ENCODE measurements around the gene PRR20E. TPM values are rescaled to one million over a fixed set of nuclear protein-coding genes. Genes with fewer than 3 reads are reported as not detected.
A peak's percentile ranks its signal among the peaks of the same experiment; 100 is the strongest.
"Not testable (repeated sequence)": the region's sequence is repeated elsewhere in the genome, so short reads cannot be mapped to it uniquely, and the experiment has no call there.

PRR20E gene
- total RNA-seq (2014; rRNA removed; shearing (Covaris generic)) (not detected in 2 replicates), polyA plus RNA-seq (2016; fragmentation: Nextera tagmentation; extraction: Ambion mirVana) (not detected in 2 replicates)
- long read RNA-seq, result 0 reads

DNA sequence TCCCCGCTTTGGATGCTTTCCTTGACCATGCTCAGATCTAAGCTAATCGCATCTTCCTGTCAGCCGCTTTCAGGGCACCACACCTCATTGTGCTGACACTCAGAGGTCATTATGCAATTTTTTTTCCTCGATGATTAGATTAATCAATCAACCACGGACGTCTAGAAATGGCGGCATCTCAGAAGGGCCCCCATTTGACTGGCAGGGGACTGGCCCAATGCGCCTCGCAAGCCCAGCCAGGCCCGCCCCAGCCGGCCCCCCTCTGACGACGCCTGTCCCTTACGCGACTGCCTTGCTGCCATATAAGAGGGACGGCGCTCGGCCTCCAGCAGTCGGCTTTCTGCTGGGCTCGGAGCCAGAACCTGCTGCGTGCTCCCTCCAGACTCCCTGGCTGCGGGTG lies at the start of gene PRR20E:
Gene PRR20E (plus strand): TSS at position 301 of the 400 bp plus-strand sequence. CDS start 387 bp downstream, outside the sequence.
- H3K79me2 ChIP-seq (replicated peaks; ENCODE audit: insufficient read depth); H3K27me3 ChIP-seq (ENCODE audit: insufficient read depth); H3K4me1 Mint-ChIP-seq: not testable (repeated sequence)

DNA sequence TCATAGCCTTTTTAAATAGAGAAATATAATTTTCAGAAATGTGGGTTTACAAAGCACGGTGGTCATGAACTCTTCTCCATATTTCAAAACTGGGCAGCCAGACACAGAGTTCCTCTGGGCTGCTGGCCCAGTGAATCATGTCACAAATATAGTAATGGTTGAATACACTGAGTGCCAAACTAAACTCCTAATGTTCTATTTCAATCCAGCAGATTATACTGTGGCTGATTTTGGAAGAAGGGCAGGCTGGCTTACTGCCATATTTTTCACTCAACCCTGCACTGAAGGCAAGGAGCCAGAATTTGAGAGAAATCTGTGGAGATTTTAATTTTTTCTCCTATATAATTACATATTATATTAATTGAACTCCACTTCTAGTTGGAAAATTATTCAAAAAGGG lies 43.3 kb upstream of the PRR20E start:
- no peaks in the 10 kb centered on the region for H3K27me3 Mint-ChIP-seq (ENCODE audit: insufficient read depth, low read depth, poor library complexity)
- H3K36me3 ChIP-seq (ENCODE audit: insufficient read depth), result no peaks in the 10 kb centered on the region

More for the DNA sequence above, at the start of gene PRR20E:
- H3K4me3 Mint-ChIP-seq; H3F3A ChIP-seq (replicated peaks; ENCODE audit: low read depth); H3K36me3 Mint-ChIP-seq (ENCODE audit: low read depth); H3K4me1 ChIP-seq (ENCODE audit: insufficient read depth); H3K27me3 Mint-ChIP-seq (ENCODE audit: insufficient read depth, low read depth, poor library complexity); H3K27ac Mint-ChIP-seq; H3K4me3 ChIP-seq; DNase-seq (ENCODE audit: low spot score); H3K36me3 ChIP-seq (ENCODE audit: insufficient read depth); ATAC-seq; H3K9me2 ChIP-seq (ENCODE audit: insufficient read depth); H3K9me3 Mint-ChIP-seq; H3K4me2 ChIP-seq; H4K20me1 ChIP-seq (replicated peaks; ENCODE audit: insufficient read depth); H3K27ac ChIP-seq (ENCODE audit: low read depth); H2AFZ ChIP-seq: not testable (repeated sequence)

DNA sequence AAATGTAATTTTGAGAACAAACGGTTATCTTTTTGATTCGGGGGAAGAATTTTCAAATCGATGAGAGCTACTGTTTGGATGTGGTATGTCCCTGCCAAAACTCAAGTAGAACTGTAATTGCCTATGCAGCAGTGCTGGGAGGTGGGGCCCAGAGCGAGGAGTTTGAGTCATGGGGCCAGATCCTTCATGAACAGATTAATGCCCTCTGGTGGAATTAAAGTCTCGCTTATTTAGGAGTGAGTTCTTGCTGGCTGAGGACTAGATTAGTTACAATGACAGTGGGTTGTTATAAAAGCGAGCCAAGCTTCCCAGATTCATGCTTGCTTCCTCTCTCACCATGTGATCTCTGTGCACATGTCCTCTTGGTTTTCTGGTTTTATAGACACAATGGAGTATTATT lies 38.1 kb upstream of the PRR20E start:
- TF ChIP-seq, protein P1, sequence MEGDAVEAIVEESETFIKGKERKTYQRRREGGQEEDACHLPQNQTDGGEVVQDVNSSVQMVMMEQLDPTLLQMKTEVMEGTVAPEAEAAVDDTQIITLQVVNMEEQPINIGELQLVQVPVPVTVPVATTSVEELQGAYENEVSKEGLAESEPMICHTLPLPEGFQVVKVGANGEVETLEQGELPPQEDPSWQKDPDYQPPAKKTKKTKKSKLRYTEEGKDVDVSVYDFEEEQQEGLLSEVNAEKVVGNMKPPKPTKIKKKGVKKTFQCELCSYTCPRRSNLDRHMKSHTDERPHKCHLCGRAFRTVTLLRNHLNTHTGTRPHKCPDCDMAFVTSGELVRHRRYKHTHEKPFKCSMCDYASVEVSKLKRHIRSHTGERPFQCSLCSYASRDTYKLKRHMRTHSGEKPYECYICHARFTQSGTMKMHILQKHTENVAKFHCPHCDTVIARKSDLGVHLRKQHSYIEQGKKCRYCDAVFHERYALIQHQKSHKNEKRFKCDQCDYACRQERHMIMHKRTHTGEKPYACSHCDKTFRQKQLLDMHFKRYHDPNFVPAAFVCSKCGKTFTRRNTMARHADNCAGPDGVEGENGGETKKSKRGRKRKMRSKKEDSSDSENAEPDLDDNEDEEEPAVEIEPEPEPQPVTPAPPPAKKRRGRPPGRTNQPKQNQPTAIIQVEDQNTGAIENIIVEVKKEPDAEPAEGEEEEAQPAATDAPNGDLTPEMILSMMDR (conservative IDR thresholded peaks at IDR 0.05; ENCODE audit: low read depth in 2 of 2), result peak; percentile 31 to 42
- no peak for TF ChIP-seq EZH2phosphoT487 (IDR thresholded peaks at IDR 0.05; ENCODE audit: unreplicated experiment)
- TF ChIP-seq, protein P2, sequence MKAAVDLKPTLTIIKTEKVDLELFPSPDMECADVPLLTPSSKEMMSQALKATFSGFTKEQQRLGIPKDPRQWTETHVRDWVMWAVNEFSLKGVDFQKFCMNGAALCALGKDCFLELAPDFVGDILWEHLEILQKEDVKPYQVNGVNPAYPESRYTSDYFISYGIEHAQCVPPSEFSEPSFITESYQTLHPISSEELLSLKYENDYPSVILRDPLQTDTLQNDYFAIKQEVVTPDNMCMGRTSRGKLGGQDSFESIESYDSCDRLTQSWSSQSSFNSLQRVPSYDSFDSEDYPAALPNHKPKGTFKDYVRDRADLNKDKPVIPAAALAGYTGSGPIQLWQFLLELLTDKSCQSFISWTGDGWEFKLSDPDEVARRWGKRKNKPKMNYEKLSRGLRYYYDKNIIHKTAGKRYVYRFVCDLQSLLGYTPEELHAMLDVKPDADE (IDR thresholded peaks at IDR 0.05), result no peak
- TF ChIP-seq EZH2 (IDR thresholded peaks at IDR 0.05; ENCODE audit: low read depth, unreplicated experiment), result no peak
- no peak for TF ChIP-seq ZNF114 (CRISPR knock-in tag; IDR thresholded peaks at IDR 0.05)
- TF ChIP-seq POLR2AphosphoS5 (IDR thresholded peaks at IDR 0.05; ENCODE audit: low read depth), result no peak
- TF ChIP-seq NANOG (IDR thresholded peaks at IDR 0.05; ENCODE audit: borderline replicate concordance), result no peak
- H2AFZ ChIP-seq, result no peak overlapping the region
- Mint-ChIP-seq H3K4me1 (no peaks in the 10 kb centered on the region), H3K27me3 (ENCODE audit: insufficient read depth, low read depth, poor library complexity) (no peaks in the 10 kb centered on the region), H3K27ac (no peak overlapping the region), H3K4me3 (no peak overlapping the region), H3K9me3 (no peaks in the 10 kb centered on the region), H3K36me3 (ENCODE audit: low read depth) (no peaks in the 10 kb centered on the region)
- H3K4me1 ChIP-seq (ENCODE audit: insufficient read depth), result no peaks in the 10 kb centered on the region
- no peaks in the 10 kb centered on the region for H3K27me3 ChIP-seq (ENCODE audit: insufficient read depth)
- H3K9me2 ChIP-seq (ENCODE audit: insufficient read depth), result no peaks in the 10 kb centered on the region
- no peak overlapping the region for H3K27ac ChIP-seq (ENCODE audit: low read depth)
- no peaks in the 10 kb centered on the region for H4K20me1 ChIP-seq (replicated peaks; ENCODE audit: insufficient read depth)
- H3K79me2 ChIP-seq (replicated peaks; ENCODE audit: insufficient read depth), result no peaks in the 10 kb centered on the region
- ATAC-seq (peak; percentile 77), DNase-seq (ENCODE audit: low spot score) (peak; percentile 67)
- no peaks in the 10 kb centered on the region for H3F3A ChIP-seq (replicated peaks; ENCODE audit: low read depth)
- no peaks in the 10 kb centered on the region for H3K36me3 ChIP-seq (ENCODE audit: insufficient read depth)
- no peak overlapping the region for H3K4me2 ChIP-seq
- H3K4me3 ChIP-seq, result no peak overlapping the region

More for the DNA sequence above, 43.3 kb upstream of the PRR20E start:
- H2AFZ ChIP-seq, result no peak overlapping the region
- H3K27me3 ChIP-seq (ENCODE audit: insufficient read depth), result no peaks in the 10 kb centered on the region
- no peak overlapping the region for H3K4me3 ChIP-seq
- no peak overlapping the region for H3K4me2 ChIP-seq
- H3K9me2 ChIP-seq (ENCODE audit: insufficient read depth), result no peaks in the 10 kb centered on the region
- Mint-ChIP-seq H3K4me3 (no peak overlapping the region), H3K36me3 (ENCODE audit: low read depth) (no peaks in the 10 kb centered on the region), H3K4me1 (no peaks in the 10 kb centered on the region), H3K9me3 (no peaks in the 10 kb centered on the region), H3K27ac (no peak overlapping the region)
- H4K20me1 ChIP-seq (replicated peaks; ENCODE audit: insufficient read depth), result no peaks in the 10 kb centered on the region
- H3F3A ChIP-seq (replicated peaks; ENCODE audit: low read depth), result no peaks in the 10 kb centered on the region
- H3K27ac ChIP-seq (ENCODE audit: low read depth), result no peak overlapping the region
- DNase-seq (ENCODE audit: low spot score), result no peak
- no peaks in the 10 kb centered on the region for H3K79me2 ChIP-seq (replicated peaks; ENCODE audit: insufficient read depth)
- no peaks in the 10 kb centered on the region for H3K4me1 ChIP-seq (ENCODE audit: insufficient read depth)
- ATAC-seq, result no peak
- TF ChIP-seq STAT1 (IDR thresholded peaks at IDR 0.05; ENCODE audit: unreplicated experiment), result no peak
- TF ChIP-seq EZH2phosphoT487 (IDR thresholded peaks at IDR 0.05; ENCODE audit: unreplicated experiment), result no peak
- no peak for TF ChIP-seq EZH2 (IDR thresholded peaks at IDR 0.05; ENCODE audit: low read depth, unreplicated experiment)
- TF ChIP-seq, protein P1 (conservative IDR thresholded peaks at IDR 0.05; ENCODE audit: low read depth in 2 of 2), result no peak
